GM21515 (cell line): Measurements from ENCODE around the gene BEND4.

Experiments used
- ATAC-seq: cut with Tn5 transposase; IDR thresholded peaks from one replicate; pipeline ENCODE4 v1.9.1; 2021; ENCODE audit not compliant: unreplicated experiment

BEND4 gene

DNA sequence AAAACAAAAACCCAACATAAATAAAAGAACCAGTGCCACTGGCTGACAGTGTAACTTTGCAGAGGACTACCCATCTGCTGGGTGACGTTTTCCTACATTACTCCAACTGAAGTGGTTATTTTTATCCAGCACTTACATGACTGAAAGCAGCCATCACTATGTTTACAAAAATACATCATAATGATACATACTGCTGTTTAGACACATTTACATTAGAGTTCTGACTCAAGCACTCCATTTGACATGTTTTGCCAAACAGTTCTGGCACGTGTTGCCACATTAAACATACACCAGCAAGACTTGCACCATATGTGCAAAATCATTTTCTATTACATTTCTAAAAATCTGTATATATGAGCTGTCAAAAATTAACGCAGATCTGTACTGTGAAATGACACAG lies 39.6 kb downstream of the BEND4 start:
- ATAC-seq: no peak

DNA sequence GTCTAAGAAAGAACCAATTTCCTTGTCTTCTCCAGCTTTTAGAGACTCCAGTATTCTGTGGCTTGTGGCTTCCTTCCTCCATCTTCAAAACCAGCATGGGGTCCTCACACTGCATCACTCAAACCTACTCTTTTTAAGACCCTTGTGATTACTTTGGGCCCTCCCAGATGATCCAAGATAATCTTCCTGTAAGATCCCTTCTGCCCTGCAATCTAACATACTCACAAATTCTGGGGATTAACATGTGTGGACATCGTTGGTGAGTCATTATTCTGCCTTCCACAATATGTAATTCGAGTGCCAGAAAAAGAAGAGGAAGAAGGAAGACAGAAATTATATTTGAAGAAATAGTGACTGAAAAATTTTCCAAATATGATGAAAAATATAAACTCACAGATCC lies 47.9 kb downstream of the BEND4 start:
- ATAC-seq: no peak

DNA sequence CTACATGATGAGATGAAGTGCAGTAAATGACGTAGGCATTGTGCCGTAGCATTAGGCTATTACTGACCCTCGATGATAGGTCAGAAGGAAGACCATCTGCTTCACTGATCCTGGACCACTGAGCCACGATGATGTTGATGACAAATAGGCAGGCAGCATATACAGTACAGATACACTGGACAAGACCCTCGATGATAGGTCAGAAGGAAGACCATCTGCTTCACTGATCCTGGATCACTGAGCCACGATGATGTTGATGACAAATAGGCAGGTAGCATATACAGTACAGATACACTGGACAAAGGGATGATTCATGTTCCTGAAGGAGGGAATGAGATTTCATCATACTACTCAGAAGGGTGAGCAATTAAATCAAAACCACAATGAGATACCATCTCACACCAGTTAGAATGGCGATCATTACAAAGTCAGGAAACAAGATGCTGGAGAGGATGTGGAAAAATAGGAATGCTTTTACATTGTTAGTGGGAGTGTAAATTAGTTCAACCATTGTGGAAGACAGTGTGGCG lies 50.9 kb downstream of the BEND4 start:
- no peak for ATAC-seq

DNA sequence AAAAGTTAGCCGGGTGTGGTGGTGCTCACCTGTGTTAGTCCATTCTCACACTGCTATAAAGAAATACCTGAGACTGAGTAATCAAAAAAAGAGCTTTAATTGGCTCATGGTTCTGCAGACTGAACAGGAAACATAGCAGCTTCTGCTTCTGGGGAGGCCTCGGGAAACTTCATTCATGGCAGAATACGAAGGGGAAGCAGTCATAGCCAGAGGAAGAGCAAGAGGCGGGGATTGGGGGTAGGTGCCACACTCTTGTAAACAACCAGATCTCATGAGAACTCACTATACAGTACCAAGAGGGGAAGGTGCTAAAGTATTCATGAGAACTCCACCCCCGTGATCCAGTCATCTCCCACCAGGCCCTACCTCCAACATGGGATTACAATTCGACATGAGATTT lies 64.1 kb downstream of the BEND4 start:
- no peak for ATAC-seq

DNA sequence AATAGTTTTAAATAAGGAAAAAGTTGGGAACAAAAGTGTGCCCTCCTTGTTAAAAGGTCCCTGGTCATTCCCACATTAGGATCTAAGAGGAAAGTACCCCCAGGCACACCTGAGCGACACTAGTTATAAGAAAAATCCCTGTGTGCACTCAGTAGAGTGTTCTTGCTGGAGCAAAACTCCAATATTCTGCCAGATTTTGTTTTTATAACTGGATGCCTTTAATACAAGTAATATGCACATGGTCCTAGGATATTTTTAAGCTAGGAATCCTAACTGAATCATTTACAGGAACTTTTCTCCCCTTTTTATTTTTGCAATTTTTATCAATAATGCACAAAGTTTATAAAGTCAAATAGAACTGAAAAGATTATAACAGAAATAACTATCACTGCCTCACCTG lies 68.6 kb downstream of the BEND4 start:
- no peak for ATAC-seq

DNA sequence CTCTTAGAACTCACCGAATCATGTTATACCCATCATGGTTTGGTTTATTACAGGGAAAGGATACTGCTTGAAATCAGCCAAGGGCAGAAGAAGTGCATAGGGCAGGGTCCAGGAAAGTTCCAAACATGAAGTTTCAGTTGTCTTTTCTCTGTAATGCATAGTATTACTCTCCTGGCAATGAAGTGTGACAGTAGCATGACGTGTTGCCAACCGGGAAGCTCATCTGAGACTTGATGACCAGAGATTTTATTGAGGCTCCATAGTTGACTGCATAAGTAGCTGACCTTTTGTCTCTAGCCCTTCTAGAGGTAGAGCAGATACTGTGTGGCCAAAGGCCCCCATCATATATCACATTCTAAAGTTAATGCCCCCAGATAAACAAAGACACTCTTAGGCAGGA lies 72.1 kb downstream of the BEND4 start:
- no peak for ATAC-seq

DNA sequence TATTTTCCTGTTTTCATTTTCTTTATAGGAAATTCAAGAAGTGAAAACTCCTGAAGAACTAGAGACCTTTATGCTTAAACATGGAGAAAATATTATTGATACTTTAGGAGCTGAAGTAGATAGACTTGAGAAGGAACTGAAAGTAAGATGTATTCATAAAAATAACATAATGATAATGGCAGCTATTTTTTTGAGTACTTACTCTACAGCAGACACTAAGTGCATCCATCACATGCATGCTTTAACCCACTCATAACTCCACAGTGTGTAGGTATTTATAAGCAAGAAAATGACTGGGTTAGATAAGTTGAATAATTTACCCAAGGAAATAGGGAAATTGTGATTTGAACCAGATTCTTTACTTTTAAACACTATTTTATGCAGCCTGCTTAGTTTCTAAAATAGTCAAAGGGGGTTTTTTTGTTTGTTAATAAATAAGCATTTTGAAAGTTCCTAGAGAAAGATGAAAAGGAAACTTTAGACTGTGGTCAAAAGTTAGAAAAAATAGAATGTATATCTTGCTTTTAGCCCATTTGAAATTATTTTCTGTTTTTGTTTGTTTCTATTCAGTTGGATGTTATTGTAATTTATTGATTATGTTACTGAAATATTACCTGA lies 74.2 kb downstream of the BEND4 start:
- ATAC-seq: peak; percentile 90

DNA sequence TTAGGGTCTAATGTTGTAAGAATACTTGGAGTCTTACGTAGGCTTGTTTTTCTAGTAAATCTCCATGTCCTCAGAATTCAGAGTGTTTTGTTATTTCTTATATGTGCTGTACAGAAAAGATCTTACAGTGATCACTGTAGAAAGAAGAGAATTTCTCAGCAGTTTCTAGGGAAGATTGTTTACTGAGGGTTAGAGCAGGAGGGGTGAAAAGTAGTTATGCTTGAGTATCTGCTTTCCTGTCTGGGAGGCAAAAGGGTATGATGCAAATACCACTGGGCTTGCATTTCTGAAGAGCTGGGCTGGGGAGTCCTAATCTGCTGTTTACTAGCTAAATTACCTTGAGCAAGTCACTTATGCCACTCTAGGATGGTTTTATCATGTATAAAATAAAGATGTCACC lies 78.2 kb downstream of the BEND4 start:
- no peak for ATAC-seq

DNA sequence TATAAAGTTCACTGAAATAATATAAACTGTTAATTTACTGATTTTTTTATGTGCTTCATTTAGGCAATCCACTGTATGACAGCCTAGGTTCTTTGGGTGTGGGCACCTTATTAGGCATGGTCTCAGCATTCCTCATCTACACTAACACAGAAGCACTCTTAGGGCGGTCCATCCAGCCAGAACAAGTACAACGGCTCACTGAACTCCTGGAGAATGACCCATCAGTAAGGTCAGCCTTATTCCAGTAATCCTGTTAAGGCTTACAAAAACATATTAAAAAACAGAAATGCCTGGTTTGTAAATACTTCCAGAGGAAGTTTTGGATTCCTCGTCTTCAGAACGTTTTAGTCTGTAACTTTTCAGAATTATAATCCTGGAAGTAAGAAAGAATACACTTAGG lies 82.0 kb downstream of the BEND4 start:
- ATAC-seq: no peak

DNA sequence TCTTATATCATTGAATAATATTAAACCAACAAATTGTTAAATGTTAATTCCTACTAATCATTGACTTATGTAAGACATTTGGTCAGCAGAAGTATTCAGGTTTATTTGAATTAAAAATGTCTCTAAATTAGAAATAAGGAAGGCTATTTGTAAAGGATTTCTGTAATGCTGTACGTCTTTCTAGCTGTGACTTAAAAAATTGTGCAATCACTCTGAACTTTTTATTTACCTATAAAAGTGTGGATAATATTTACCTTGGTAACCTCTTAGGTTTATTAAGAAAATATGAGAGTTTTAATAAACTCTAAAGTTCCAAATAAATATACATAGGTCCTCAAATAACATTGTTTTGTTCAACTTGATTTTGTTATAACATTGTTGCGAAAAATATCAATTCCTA lies 85.2 kb downstream of the BEND4 start:
- ATAC-seq: no peak

DNA sequence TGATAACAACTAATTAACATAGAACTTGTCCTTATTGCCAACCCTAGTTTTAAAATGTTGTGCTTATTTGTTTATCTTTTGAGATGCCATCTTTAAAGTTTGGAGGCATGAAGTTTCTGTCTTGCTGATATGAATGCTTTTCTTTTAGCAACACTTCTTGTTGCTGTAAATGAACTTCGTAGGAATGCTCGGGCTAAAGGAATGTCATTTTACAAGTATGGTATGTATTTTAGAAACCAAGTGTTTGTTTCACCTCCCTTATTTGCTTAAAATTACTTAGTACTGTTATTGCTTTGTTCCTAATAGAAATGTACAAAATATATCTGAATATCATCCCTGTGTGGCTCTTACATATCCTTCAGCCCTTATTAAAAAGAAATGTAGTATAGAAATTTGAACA lies 86.1 kb downstream of the BEND4 start:
- no peak for ATAC-seq
